Mammary epithelial cell (primary cell): ENCODE data around the gene PAOX.

Experiments used
- CTCF ChIP-seq, 2 donors: IDR thresholded peaks in 1 of 2; conservative IDR thresholded peaks in 1 of 2; 2 replicates each; pipeline ENCODE4 v1.5.1; 2011 to 2012; ENCODE audit warnings: inconsistent platforms in 2 of 2, low read length in 2 of 2, mild to moderate bottlenecking in 2 of 2, control low read depth in 1 of 2, low read depth in 1 of 2; ENCODE audit not compliant: insufficient read depth in 1 of 2; ENCODE audit errors: extremely low read depth in 1 of 2
- EZH2 ChIP-seq: IDR thresholded peaks from 2 replicates; pipeline ENCODE4 v1.6.1; 2012; ENCODE audit warnings: low read length, inconsistent platforms, borderline replicate concordance

- no peak for TF ChIP-seq CTCF (conservative IDR thresholded peaks at IDR 0.05 in 1 of 2, IDR thresholded peaks at IDR 0.05 in 1 of 2; ENCODE audit: extremely low read depth in 1 of 2, insufficient read depth in 1 of 2, low read depth in 1 of 2, low read length in 2 of 2)
- no peak for TF ChIP-seq EZH2
These were observed 12.2 kb downstream of the PAOX start for GRCh38 chr10:133391249-133391635.
